ENCODE results near the gene INPP4A.

INPP4A gene

GRCh38 chr2:98487101-98487805 lies 42.6 kb downstream of the INPP4A start:
- H3K4me3 ChIP-seq (ENCODE audit: low read depth, low read length) = no peak overlapping the region
- no peak for TF ChIP-seq CTCF (IDR thresholded peaks at IDR 0.05; ENCODE audit: borderline replicate concordance, insufficient read depth, low read depth, low read length)

GRCh38 chr2:98487806-98488189 lies 43.1 kb downstream of the INPP4A start:
- no peak overlapping the region for H3K4me3 ChIP-seq (ENCODE audit: low read depth, low read length)
- peak; percentile 54; the same call in 1 of the 2 replicates for TF ChIP-seq CTCF (IDR thresholded peaks at IDR 0.05; ENCODE audit: borderline replicate concordance, insufficient read depth, low read depth, low read length)

GRCh38 chr2:98488252-98488651 lies 43.6 kb downstream of the INPP4A start:
- TF ChIP-seq CTCF (IDR thresholded peaks at IDR 0.05; ENCODE audit: borderline replicate concordance, insufficient read depth, low read depth, low read length) = no peak
- H3K4me3 ChIP-seq (ENCODE audit: low read depth, low read length) = no peak overlapping the region

GRCh38 chr2:98489486-98489885 lies 44.8 kb downstream of the INPP4A start:
- H3K4me3 ChIP-seq (ENCODE audit: low read depth, low read length) = no peak overlapping the region
- TF ChIP-seq CTCF (IDR thresholded peaks at IDR 0.05; ENCODE audit: borderline replicate concordance, insufficient read depth, low read depth, low read length) = no peak

- no peak for TF ChIP-seq CTCF (IDR thresholded peaks at IDR 0.05; ENCODE audit: borderline replicate concordance, insufficient read depth, low read depth, low read length)
- H3K4me3 ChIP-seq (ENCODE audit: low read depth, low read length) = no peak overlapping the region
Observed at GRCh38 chr2:98489971-98490962, 45.6 kb downstream of the INPP4A start.

GRCh38 chr2:98492441-98492840 lies 47.8 kb downstream of the INPP4A start:
- no peak for TF ChIP-seq CTCF (IDR thresholded peaks at IDR 0.05; ENCODE audit: borderline replicate concordance, insufficient read depth, low read depth, low read length)
- no peak overlapping the region for H3K4me3 ChIP-seq (ENCODE audit: low read depth, low read length)

Data from GM12875 (cell line).